HEK293 (cell line): ENCODE results near the gene SNRPA1.

Source experiments
- GFI1B ChIP-seq: fragments of 450-650 bp; formaldehyde crosslinking; IDR thresholded peaks from 2 replicates; pipeline ENCODE4 v1.5.1; 2016; ENCODE audit warnings: missing biosample characterization, missing genetic modification characterization
- GLIS1 ChIP-seq: fragments of 450-650 bp; formaldehyde crosslinking; IDR thresholded peaks from 2 replicates; pipeline ENCODE4 v1.5.1; 2016; ENCODE audit warnings: missing biosample characterization, missing genetic modification characterization
- GLIS2 ChIP-seq: fragments of 450-650 bp; formaldehyde crosslinking; IDR thresholded peaks from 2 replicates; pipeline ENCODE4 v1.5.1; 2016; ENCODE audit warnings: missing biosample characterization, missing genetic modification characterization
- SALL2 ChIP-seq: fragments of 450-650 bp; formaldehyde crosslinking; IDR thresholded peaks from 2 replicates; pipeline ENCODE4 v1.5.0; 2017; ENCODE audit warnings: missing biosample characterization, mild to moderate bottlenecking, missing genetic modification characterization, borderline replicate concordance
- WT1 ChIP-seq: fragments of 450-650 bp; formaldehyde crosslinking; IDR thresholded peaks from 2 replicates; pipeline ENCODE4 v1.5.1; 2016; ENCODE audit warnings: missing biosample characterization, missing genetic modification characterization
- ZBTB17 ChIP-seq: fragments of 450-650 bp; formaldehyde crosslinking; IDR thresholded peaks from 2 replicates; pipeline ENCODE4 v1.5.1; 2016; ENCODE audit warnings: missing biosample characterization, missing genetic modification characterization
- ZBTB21 ChIP-seq: fragments of 450-650 bp; formaldehyde crosslinking; IDR thresholded peaks from 2 replicates; pipeline ENCODE4 v1.5.1; 2017; ENCODE audit warnings: missing biosample characterization, missing genetic modification characterization
- ZBTB48 ChIP-seq: fragments of 450-650 bp; formaldehyde crosslinking; IDR thresholded peaks from 2 replicates; pipeline ENCODE4 v1.5.1; 2016; ENCODE audit warnings: missing biosample characterization, missing genetic modification characterization
- ZNF121 ChIP-seq: fragments of 450-650 bp; formaldehyde crosslinking; IDR thresholded peaks from 2 replicates; pipeline ENCODE4 v1.5.1; 2016; ENCODE audit warnings: missing biosample characterization, missing genetic modification characterization
- ZNF133 ChIP-seq: fragments of 450-650 bp; formaldehyde crosslinking; IDR thresholded peaks from 2 replicates; pipeline ENCODE4 v1.5.1; 2016; ENCODE audit warnings: missing biosample characterization, missing genetic modification characterization
- ZNF146 ChIP-seq: fragments of 450-650 bp; formaldehyde crosslinking; IDR thresholded peaks from 2 replicates; pipeline ENCODE4 v1.5.1; 2016; ENCODE audit warnings: missing biosample characterization, missing genetic modification characterization
- ZNF155 ChIP-seq: fragments of 450-650 bp; formaldehyde crosslinking; IDR thresholded peaks from 2 replicates; pipeline ENCODE4 v1.5.1; 2016; ENCODE audit warnings: missing biosample characterization, missing genetic modification characterization
- ZNF211 ChIP-seq: fragments of 450-650 bp; formaldehyde crosslinking; IDR thresholded peaks from 2 replicates; pipeline ENCODE4 v1.5.1; 2016; ENCODE audit warnings: low read depth, missing biosample characterization, missing genetic modification characterization
- ZNF274 ChIP-seq, 2 experiments: fragments of 200-500 bp in 1 of 2; fragments of 450-650 bp in 1 of 2; sonication (Bioruptor generic) in 1 of 2; formaldehyde crosslinking in 1 of 2; IDR thresholded peaks; 2 replicates each; pipeline versions ENCODE4 v1.5.1 to v1.6.1; 2014 to 2016; ENCODE audit warnings: borderline replicate concordance in 1 of 2, inconsistent platforms in 1 of 2, low read length in 1 of 2, missing biosample characterization in 1 of 2, missing genetic modification characterization in 1 of 2
- ZNF302 ChIP-seq: fragments of 450-650 bp; formaldehyde crosslinking; IDR thresholded peaks from 2 replicates; pipeline ENCODE4 v1.5.1; 2016; ENCODE audit warnings: missing biosample characterization, missing genetic modification characterization, low read depth
- ZNF335 ChIP-seq: fragments of 450-650 bp; formaldehyde crosslinking; conservative IDR thresholded peaks from 2 replicates; pipeline ENCODE4 v1.5.1; 2016; ENCODE audit warnings: missing biosample characterization, missing genetic modification characterization
- ZNF341 ChIP-seq: fragments of 450-650 bp; formaldehyde crosslinking; IDR thresholded peaks from 2 replicates; pipeline ENCODE4; 2016; ENCODE audit warnings: low read depth, missing biosample characterization, missing genetic modification characterization
- ZNF350 ChIP-seq: fragments of 450-650 bp; formaldehyde crosslinking; IDR thresholded peaks from 2 replicates; pipeline ENCODE4 v1.5.0; 2017; ENCODE audit warnings: missing biosample characterization, mild to moderate bottlenecking, missing genetic modification characterization
- ZNF501 ChIP-seq: fragments of 450-650 bp; formaldehyde crosslinking; IDR thresholded peaks from 2 replicates; pipeline ENCODE4 v1.5.1; 2016; ENCODE audit warnings: missing biosample characterization, missing genetic modification characterization
- ZNF521 ChIP-seq: fragments of 450-650 bp; formaldehyde crosslinking; IDR thresholded peaks from 2 replicates; pipeline ENCODE4 v1.5.1; 2017; ENCODE audit warnings: missing biosample characterization, mild to moderate bottlenecking, missing genetic modification characterization
- ZNF555 ChIP-seq: fragments of 450-650 bp; formaldehyde crosslinking; conservative IDR thresholded peaks from 2 replicates; pipeline ENCODE4 v1.5.1; 2017; ENCODE audit warnings: missing biosample characterization, mild to moderate bottlenecking, missing genetic modification characterization, inconsistent platforms
- ZNF561 ChIP-seq: fragments of 450-650 bp; IDR thresholded peaks from 2 replicates; pipeline ENCODE4 v1.5.1; 2018; ENCODE audit warnings: missing biosample characterization, missing genetic modification characterization, borderline replicate concordance
- ZNF585B ChIP-seq: fragments of 450-650 bp; formaldehyde crosslinking; IDR thresholded peaks from 2 replicates; pipeline ENCODE4 v1.5.1; 2016; ENCODE audit warnings: missing biosample characterization, missing genetic modification characterization
- ZNF596 ChIP-seq: fragments of 450-650 bp; IDR thresholded peaks from 2 replicates; pipeline ENCODE4 v1.5.0; 2018; ENCODE audit warnings: missing biosample characterization, mild to moderate bottlenecking, missing genetic modification characterization, moderate library complexity
- ZNF610 ChIP-seq: fragments of 450-650 bp; formaldehyde crosslinking; IDR thresholded peaks from 2 replicates; pipeline ENCODE4 v1.5.1; 2016; ENCODE audit warnings: missing biosample characterization, missing genetic modification characterization, borderline replicate concordance
- ZNF621 ChIP-seq: fragments of 450-650 bp; formaldehyde crosslinking; IDR thresholded peaks from 2 replicates; pipeline ENCODE4 v1.5.1; 2017; ENCODE audit warnings: missing biosample characterization, missing genetic modification characterization
- ZNF747 ChIP-seq: fragments of 450-650 bp; formaldehyde crosslinking; IDR thresholded peaks from 2 replicates; pipeline ENCODE4 v1.5.1; 2016; ENCODE audit warnings: missing biosample characterization, missing genetic modification characterization
- ZNF837 ChIP-seq: fragments of 450-650 bp; formaldehyde crosslinking; IDR thresholded peaks from 2 replicates; pipeline ENCODE4 v1.5.1; 2016; ENCODE audit warnings: missing biosample characterization, missing genetic modification characterization
- ZNF843 ChIP-seq: fragments of 450-650 bp; formaldehyde crosslinking; IDR thresholded peaks from 2 replicates; pipeline ENCODE4 v1.5.1; 2016; ENCODE audit warnings: missing biosample characterization, missing genetic modification characterization
- TF ChIP-seq, protein P1 (sequence below): fragments of 450-650 bp; formaldehyde crosslinking; IDR thresholded peaks from 2 replicates; pipeline ENCODE4; 2016; ENCODE audit warnings: missing biosample characterization, missing genetic modification characterization
- TF ChIP-seq, protein P2 (sequence below): fragments of 450-650 bp; formaldehyde crosslinking; IDR thresholded peaks from 2 replicates; pipeline ENCODE4 v1.5.1; 2016; ENCODE audit warnings: missing biosample characterization, missing genetic modification characterization
- TF ChIP-seq, protein P3 (sequence below): fragments of 450-650 bp; formaldehyde crosslinking; optimal IDR thresholded peaks from 2 replicates; pipeline ENCODE3; 2016; ENCODE audit warnings: missing biosample characterization, mild to moderate bottlenecking, missing genetic modification characterization

The SNRPA1 gene

DNA sequence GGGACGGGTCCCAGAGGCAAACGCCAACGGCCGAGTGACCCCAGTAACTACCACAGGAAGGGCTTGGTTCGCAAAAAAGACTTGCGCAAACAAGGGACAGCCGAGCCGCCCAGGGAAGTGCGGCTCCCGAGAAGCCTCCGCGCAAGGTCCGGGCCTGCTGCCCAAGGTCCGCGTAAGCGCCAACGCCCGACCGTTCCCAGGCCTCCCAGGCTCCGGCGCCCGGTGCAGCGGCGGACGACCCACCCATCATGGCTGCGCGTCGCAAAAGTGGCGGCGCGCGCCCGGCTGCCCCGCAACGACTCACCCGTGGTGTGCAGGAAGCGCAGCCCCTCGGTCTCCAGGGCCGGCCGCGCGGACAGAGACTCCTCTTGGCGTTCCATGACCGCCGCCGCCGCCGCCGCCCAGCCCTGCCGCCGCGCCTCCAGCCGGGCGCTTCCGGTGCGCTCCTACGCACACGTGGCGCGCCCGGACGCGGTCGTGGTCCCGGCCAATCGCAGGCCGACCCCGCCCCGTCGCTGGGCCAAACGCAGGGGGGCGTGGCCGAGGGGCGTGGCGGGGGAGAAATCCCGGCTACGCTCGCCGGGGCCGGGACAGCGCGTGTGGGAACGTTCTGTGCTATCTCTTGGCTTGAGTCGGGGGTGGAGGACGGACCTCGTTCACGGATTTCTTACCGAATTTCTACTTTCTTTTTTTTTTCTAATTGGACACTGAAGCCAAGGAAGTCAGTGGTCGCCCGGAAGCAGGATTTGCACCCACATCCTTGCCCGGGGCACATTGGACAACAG lies 17.8 kb downstream of the SNRPA1 start, which contains the start of gene SELENOS (continued):
- peak; percentile 81; the same call in 1 of the 2 replicates for TF ChIP-seq ZNF561 (tag by site-specific recombination)
- 0 out of 2 replicates have a peak, but pooled peaks have one; percentile 0 for TF ChIP-seq ZBTB17 (tag by site-specific recombination)
- no peak for TF ChIP-seq ZNF341 (tag by site-specific recombination)
- TF ChIP-seq ZNF121 = no peak
- TF ChIP-seq ZBTB48 (tag by site-specific recombination) = no peak
- TF ChIP-seq, protein P1, sequence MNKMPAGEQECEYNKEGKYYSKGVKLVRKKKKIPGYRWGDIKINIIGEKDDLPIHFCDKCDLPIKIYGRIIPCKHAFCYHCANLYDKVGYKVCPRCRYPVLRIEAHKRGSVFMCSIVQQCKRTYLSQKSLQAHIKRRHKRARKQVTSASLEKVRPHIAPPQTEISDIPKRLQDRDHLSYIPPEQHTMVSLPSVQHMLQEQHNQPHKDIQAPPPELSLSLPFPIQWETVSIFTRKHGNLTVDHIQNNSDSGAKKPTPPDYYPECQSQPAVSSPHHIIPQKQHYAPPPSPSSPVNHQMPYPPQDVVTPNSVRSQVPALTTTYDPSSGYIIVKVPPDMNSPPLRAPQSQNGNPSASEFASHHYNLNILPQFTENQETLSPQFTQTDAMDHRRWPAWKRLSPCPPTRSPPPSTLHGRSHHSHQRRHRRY = no peak
- TF ChIP-seq, protein P2, sequence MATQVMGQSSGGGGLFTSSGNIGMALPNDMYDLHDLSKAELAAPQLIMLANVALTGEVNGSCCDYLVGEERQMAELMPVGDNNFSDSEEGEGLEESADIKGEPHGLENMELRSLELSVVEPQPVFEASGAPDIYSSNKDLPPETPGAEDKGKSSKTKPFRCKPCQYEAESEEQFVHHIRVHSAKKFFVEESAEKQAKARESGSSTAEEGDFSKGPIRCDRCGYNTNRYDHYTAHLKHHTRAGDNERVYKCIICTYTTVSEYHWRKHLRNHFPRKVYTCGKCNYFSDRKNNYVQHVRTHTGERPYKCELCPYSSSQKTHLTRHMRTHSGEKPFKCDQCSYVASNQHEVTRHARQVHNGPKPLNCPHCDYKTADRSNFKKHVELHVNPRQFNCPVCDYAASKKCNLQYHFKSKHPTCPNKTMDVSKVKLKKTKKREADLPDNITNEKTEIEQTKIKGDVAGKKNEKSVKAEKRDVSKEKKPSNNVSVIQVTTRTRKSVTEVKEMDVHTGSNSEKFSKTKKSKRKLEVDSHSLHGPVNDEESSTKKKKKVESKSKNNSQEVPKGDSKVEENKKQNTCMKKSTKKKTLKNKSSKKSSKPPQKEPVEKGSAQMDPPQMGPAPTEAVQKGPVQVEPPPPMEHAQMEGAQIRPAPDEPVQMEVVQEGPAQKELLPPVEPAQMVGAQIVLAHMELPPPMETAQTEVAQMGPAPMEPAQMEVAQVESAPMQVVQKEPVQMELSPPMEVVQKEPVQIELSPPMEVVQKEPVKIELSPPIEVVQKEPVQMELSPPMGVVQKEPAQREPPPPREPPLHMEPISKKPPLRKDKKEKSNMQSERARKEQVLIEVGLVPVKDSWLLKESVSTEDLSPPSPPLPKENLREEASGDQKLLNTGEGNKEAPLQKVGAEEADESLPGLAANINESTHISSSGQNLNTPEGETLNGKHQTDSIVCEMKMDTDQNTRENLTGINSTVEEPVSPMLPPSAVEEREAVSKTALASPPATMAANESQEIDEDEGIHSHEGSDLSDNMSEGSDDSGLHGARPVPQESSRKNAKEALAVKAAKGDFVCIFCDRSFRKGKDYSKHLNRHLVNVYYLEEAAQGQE (tag by site-specific recombination) = 0 out of 2 replicates have a peak, but pooled peaks have one; percentile 27
- TF ChIP-seq, protein P3, sequence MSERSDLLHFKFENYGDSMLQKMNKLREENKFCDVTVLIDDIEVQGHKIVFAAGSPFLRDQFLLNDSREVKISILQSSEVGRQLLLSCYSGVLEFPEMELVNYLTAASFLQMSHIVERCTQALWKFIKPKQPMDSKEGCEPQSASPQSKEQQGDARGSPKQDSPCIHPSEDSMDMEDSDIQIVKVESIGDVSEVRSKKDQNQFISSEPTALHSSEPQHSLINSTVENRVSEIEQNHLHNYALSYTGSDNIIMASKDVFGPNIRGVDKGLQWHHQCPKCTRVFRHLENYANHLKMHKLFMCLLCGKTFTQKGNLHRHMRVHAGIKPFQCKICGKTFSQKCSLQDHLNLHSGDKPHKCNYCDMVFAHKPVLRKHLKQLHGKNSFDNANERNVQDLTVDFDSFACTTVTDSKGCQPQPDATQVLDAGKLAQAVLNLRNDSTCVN = peak; percentile 93
- TF ChIP-seq SALL2 (tag by site-specific recombination) = no peak
- no peak for TF ChIP-seq ZBTB21 (tag by site-specific recombination)
- TF ChIP-seq WT1 (tag by site-specific recombination) = peak; percentile 32; the same call in 1 of the 2 replicates
- TF ChIP-seq ZNF335 (tag by site-specific recombination) = peak; percentile 6; the same call in 1 of the 2 replicates
- TF ChIP-seq ZNF621 (tag by site-specific recombination) = no peak
- TF ChIP-seq GLIS2 (tag by site-specific recombination) = peak; percentile 85
- TF ChIP-seq GLIS1 (tag by site-specific recombination) = peak; percentile 37; the same call in 1 of the 2 replicates
- TF ChIP-seq ZNF350 (tag by site-specific recombination) = no peak
- TF ChIP-seq ZNF747 (tag by site-specific recombination) = no peak
- TF ChIP-seq ZNF843 (tag by site-specific recombination) = no peak; the same call in 1 of the 2 replicates
- TF ChIP-seq GFI1B (tag by site-specific recombination) = no peak
- TF ChIP-seq ZNF146 (tag by site-specific recombination) = no peak
- TF ChIP-seq ZNF596 = no peak
- TF ChIP-seq ZNF610 (tag by site-specific recombination) = 0 out of 2 replicates have a peak, but pooled peaks have one; percentile 53
- TF ChIP-seq ZNF155 (tag by site-specific recombination) = no peak
- no peak for TF ChIP-seq ZNF133 (tag by site-specific recombination)
- TF ChIP-seq ZNF211 (tag by site-specific recombination) = no peak
- TF ChIP-seq ZNF837 (tag by site-specific recombination) = no peak
- TF ChIP-seq ZNF521 = no peak
- TF ChIP-seq ZNF585B (tag by site-specific recombination) = 0 out of 2 replicates have a peak, but pooled peaks have one; percentile 11
- peak; percentile 35; the same call in 1 of the 2 replicates for TF ChIP-seq ZNF501 (tag by site-specific recombination)
- no peak for TF ChIP-seq ZNF274 (IDR thresholded peaks at IDR 0.05; ENCODE audit: low read length)
- TF ChIP-seq ZNF274 (tag by site-specific recombination; IDR thresholded peaks at IDR 0.05; ENCODE audit: borderline replicate concordance) = no peak
- no peak for TF ChIP-seq ZNF302
- TF ChIP-seq ZNF555 (tag by site-specific recombination) = no peak
